PC-9 (cell line): ENCODE measurements around the gene SORCS2. TPM values are rescaled to one million over a fixed set of nuclear protein-coding genes. Genes with fewer than 3 reads are reported as not detected.

Source experiments
- BruUV-seq: library from RNA; stranded (reverse); fragments of 400-500 nt; replicated peaks from 2 replicates; lab custom pipeline; 2021; lab: Mats Ljungman, UMichigan
- CTCF ChIA-PET: fragments of 300-600 bp; sonication (Branson Sonifier 250); formaldehyde crosslinking; loops from one replicate; lab custom pipeline; 2022; ENCODE audit warnings: antibody characterized with exemption; lab: Charles Lee
- POLR2A ChIA-PET: fragments of 300-600 bp; sonication (Branson Sonifier 250); formaldehyde crosslinking; loops from one replicate; lab custom pipeline; 2022; ENCODE audit warnings: antibody characterized with exemption; ENCODE audit not compliant: unreplicated experiment; lab: Charles Lee
- DNase-seq, 2 experiments: peaks; one replicate each; pipeline versions ENCODE4 v3.0.0 to v3.0.0-alpha.2; 2015 to 2022; ENCODE audit warnings: mixed read lengths in 1 of 2
- H2AFZ ChIP-seq: fragments of 200-600 bp; sonication (generic); 2 replicates; pipeline ENCODE4 v1.8.1; 2017; ENCODE audit warnings: antibody characterized with exemption
- H3F3A ChIP-seq: fragments of 200-600 bp; sonication (generic); 2 replicates; pipeline ENCODE4 v1.8.1; 2017; ENCODE audit warnings: antibody characterized with exemption, mild to moderate bottlenecking, low read depth; ENCODE audit not compliant: insufficient read depth
- H3K27ac ChIP-seq: fragments of 200-600 bp; sonication (generic); 2 replicates; pipeline ENCODE4 v1.6.1; 2016; ENCODE audit warnings: mixed run types
- H3K27me3 ChIP-seq: fragments of 200-600 bp; sonication (generic); 2 replicates; pipeline ENCODE4 v1.6.1; 2016; ENCODE audit warnings: low read depth, mixed run types; ENCODE audit not compliant: insufficient read depth
- H3K36me3 ChIP-seq: fragments of 200-600 bp; sonication (generic); 2 replicates; pipeline ENCODE4 v1.6.1; 2016; ENCODE audit warnings: low read depth, mixed run types
- H3K4me1 ChIP-seq: fragments of 200-600 bp; sonication (generic); replicated peaks from 2 replicates; pipeline ENCODE4 v1.6.1; 2016; ENCODE audit warnings: mixed run types; ENCODE audit not compliant: insufficient read depth
- H3K4me2 ChIP-seq: fragments of 200-600 bp; sonication (generic); 2 replicates; pipeline ENCODE4 v1.6.1; 2017; ENCODE audit warnings: mixed run types
- H3K4me3 ChIP-seq: fragments of 200-600 bp; sonication (generic); 2 replicates; pipeline ENCODE4 v1.6.1; 2016; ENCODE audit warnings: mixed run types
- H3K79me2 ChIP-seq: fragments of 200-600 bp; sonication (generic); 2 replicates; pipeline ENCODE4 v1.6.1; 2017; ENCODE audit warnings: low read depth, mixed run types
- H3K9me2 ChIP-seq: fragments of 200-600 bp; sonication (generic); 2 replicates; pipeline ENCODE4 v1.8.1; 2017; ENCODE audit warnings: mild to moderate bottlenecking; ENCODE audit not compliant: insufficient read depth
- H3K9me3 ChIP-seq: fragments of 200-600 bp; sonication (generic); 2 replicates; pipeline ENCODE4 v1.8.1; 2016; ENCODE audit warnings: low read depth; ENCODE audit not compliant: insufficient read depth
- H4K20me1 ChIP-seq: fragments of 200-600 bp; sonication (generic); 2 replicates; pipeline ENCODE4 v1.8.1; 2017; ENCODE audit not compliant: insufficient read depth
- CTCF ChIP-seq: fragments of 200-600 bp; sonication (generic); conservative IDR thresholded peaks from 2 replicates; pipeline ENCODE4 v1.6.1; 2017; ENCODE audit warnings: mixed run types, antibody characterized with exemption, mild to moderate bottlenecking, moderate library complexity
- EZH2 ChIP-seq: fragments of 200-600 bp; sonication (generic); IDR thresholded peaks from 2 replicates; pipeline ENCODE4 v1.8.0; 2017; ENCODE audit warnings: antibody characterized with exemption, low read depth
- intact Hi-C: fragments of 100-400 bp; cut with micrococcal nuclease; formaldehyde crosslinking; loops from one replicate; pipeline ENCODE4 v1.10.0; 2022; ENCODE audit not compliant: unreplicated experiment
- total RNA-seq: library from RNA; stranded (reverse); gene quantifications from 2 replicates; pipeline ENCODE4 v1.2.3, GENCODE V29; 2021

SORCS2 gene
- total RNA-seq, 1 experiment from 2014 or later = 25.8 TPM

- DNase-seq = no peak
- CTCF ChIA-PET = no interaction called here
- no peak overlapping the region for H3K4me3 ChIP-seq
- H3K9me2 ChIP-seq = no peaks in the 10 kb centered on the region
- BruUV-seq = no TSS peak
- H4K20me1 ChIP-seq = no peaks in the 10 kb centered on the region
- H3K27ac ChIP-seq = no peak overlapping the region
- H3F3A ChIP-seq = peaks cover 4% of the 10 kb centered on the region; the same call in 1 of the 2 replicates
- POLR2A ChIA-PET = no interaction called here
- no peaks in the 10 kb centered on the region for H3K9me3 ChIP-seq
- no peaks in the 10 kb centered on the region for H3K27me3 ChIP-seq
- no peak overlapping the region for H2AFZ ChIP-seq
- no peaks in the 10 kb centered on the region for H3K36me3 ChIP-seq
- TF ChIP-seq EZH2 (no peak), CTCF (no peak)
- H3K4me1 ChIP-seq = peaks cover 6% of the 10 kb centered on the region; the same call in 1 of the 2 replicates
- no peaks in the 10 kb centered on the region for H3K79me2 ChIP-seq
- H3K4me2 ChIP-seq = no peak overlapping the region
- intact Hi-C loops = loop anchor here (5.0 kb wide), 1 partner anchor 85 kb away; no protein-coding TSS in a partner anchor
Measured at GRCh38 chr4:7281691-7282665, 89.6 kb downstream of the SORCS2 start.

- intact Hi-C loops = loop anchor here (5.0 kb wide), 1 partner anchor 86 kb away; no protein-coding TSS in a partner anchor
- Histone ChIP-seq H3K9me2 (no peaks in the 10 kb centered on the region), H3K4me3 (no peak overlapping the region), H3K79me2 (no peaks in the 10 kb centered on the region), H3K27ac (no peak overlapping the region), H3K27me3 (no peaks in the 10 kb centered on the region), H3F3A (peaks cover 4% of the 10 kb centered on the region; the same call in 1 of the 2 replicates), H3K9me3 (no peaks in the 10 kb centered on the region), H2AFZ (no peak overlapping the region), H3K4me1 (peaks cover 6% of the 10 kb centered on the region; the same call in 1 of the 2 replicates), H3K36me3 (no peaks in the 10 kb centered on the region), H3K4me2 (no peak overlapping the region), H4K20me1 (no peaks in the 10 kb centered on the region)
- TF ChIP-seq CTCF (no peak), EZH2 (no peak)
- BruUV-seq = no TSS peak
- no peak for DNase-seq
- ChIA-PET CTCF (interaction anchor here (0.9 kb wide), 1 partner anchor 53 kb away, joined by 4 read pairs; no protein-coding TSS in a partner anchor), POLR2A (no interaction called here)
Measured at GRCh38 chr4:7282786-7283440, 90.6 kb downstream of the SORCS2 start.

GRCh38 chr4:7285244-7286094 lies 93.1 kb downstream of the SORCS2 start:
- no TSS peak for BruUV-seq
- CTCF ChIA-PET = no interaction called here
- H3K79me2 ChIP-seq = no peaks in the 10 kb centered on the region
- DNase-seq = no peak
- no peaks in the 10 kb centered on the region for H3K27me3 ChIP-seq
- no peaks in the 10 kb centered on the region for H3K4me1 ChIP-seq
- H3K4me3 ChIP-seq = no peak overlapping the region
- H3K27ac ChIP-seq = no peak overlapping the region
- H3K36me3 ChIP-seq = no peaks in the 10 kb centered on the region
- H2AFZ ChIP-seq = no peak overlapping the region
- TF ChIP-seq CTCF = no peak
- H4K20me1 ChIP-seq = no peaks in the 10 kb centered on the region
- POLR2A ChIA-PET = no interaction called here
- intact Hi-C loops = no loop called here
- no peak overlapping the region for H3K4me2 ChIP-seq
- no peaks in the 10 kb centered on the region for H3K9me2 ChIP-seq
- H3F3A ChIP-seq = no peaks in the 10 kb centered on the region
- no peaks in the 10 kb centered on the region for H3K9me3 ChIP-seq
